ENCODE measurements around the gene OR51B4. TPM values are rescaled to one million over a fixed set of nuclear protein-coding genes. Genes with fewer than 3 reads are reported as not detected.

The OR51B4 gene
- total and polyA plus RNA-seq, 9 of the 15 experiments (the other 6 are each of a cell fraction or from before 2014, with no cell fraction given) = 17.1 to 64.6 (median 39.9) TPM

DNA sequence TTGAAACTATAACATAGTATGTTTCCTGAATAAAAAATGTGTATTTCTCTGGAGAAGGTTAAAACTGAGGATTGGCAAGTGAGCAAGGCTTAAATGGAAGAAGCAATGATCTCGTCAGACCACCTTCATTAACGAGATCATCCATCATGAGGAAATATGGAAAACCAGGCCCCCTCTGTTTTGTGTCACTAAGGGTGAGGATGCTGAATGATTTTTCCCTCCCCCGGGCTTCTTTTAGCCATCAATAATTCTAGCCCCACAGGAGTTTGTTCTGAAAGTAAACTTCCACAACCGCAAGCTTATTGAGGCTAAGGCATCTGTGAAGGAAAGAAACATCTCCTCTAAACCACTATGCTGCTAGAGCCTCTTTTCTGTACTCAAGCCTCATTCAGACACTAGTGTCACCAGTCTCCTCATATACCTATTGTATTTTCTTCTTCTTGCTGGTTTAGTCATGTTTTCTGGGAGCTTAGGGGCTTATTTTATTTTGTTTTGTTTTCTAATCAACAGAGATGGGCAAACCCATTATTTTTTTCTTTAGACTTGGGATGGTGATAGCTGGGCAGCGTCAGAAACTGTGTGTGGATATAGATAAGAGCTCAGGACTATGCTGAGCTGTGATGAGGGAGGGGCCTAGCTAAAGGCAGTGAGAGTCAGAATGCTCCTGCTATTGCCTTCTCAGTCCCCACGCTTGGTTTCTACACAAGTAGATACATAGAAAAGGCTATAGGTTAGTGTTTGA lies 26.2 kb downstream of the OR51B4 start (continued):
- TF ChIP-seq, protein P1, sequence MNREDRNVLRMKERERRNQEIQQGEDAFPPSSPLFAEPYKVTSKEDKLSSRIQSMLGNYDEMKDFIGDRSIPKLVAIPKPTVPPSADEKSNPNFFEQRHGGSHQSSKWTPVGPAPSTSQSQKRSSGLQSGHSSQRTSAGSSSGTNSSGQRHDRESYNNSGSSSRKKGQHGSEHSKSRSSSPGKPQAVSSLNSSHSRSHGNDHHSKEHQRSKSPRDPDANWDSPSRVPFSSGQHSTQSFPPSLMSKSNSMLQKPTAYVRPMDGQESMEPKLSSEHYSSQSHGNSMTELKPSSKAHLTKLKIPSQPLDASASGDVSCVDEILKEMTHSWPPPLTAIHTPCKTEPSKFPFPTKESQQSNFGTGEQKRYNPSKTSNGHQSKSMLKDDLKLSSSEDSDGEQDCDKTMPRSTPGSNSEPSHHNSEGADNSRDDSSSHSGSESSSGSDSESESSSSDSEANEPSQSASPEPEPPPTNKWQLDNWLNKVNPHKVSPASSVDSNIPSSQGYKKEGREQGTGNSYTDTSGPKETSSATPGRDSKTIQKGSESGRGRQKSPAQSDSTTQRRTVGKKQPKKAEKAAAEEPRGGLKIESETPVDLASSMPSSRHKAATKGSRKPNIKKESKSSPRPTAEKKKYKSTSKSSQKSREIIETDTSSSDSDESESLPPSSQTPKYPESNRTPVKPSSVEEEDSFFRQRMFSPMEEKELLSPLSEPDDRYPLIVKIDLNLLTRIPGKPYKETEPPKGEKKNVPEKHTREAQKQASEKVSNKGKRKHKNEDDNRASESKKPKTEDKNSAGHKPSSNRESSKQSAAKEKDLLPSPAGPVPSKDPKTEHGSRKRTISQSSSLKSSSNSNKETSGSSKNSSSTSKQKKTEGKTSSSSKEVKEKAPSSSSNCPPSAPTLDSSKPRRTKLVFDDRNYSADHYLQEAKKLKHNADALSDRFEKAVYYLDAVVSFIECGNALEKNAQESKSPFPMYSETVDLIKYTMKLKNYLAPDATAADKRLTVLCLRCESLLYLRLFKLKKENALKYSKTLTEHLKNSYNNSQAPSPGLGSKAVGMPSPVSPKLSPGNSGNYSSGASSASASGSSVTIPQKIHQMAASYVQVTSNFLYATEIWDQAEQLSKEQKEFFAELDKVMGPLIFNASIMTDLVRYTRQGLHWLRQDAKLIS (CRISPR knock-in tag; IDR thresholded peaks at IDR 0.05) = no peak
- TF ChIP-seq CHD2 (IDR thresholded peaks at IDR 0.05; ENCODE audit: low read depth, low read length) = no peak
- TF ChIP-seq TAF15 (IDR thresholded peaks at IDR 0.05; ENCODE audit: low read depth, low read length) = no peak
- peak; percentile 83 for TF ChIP-seq HDAC2 (IDR thresholded peaks at IDR 0.05)
- TF ChIP-seq ZNF780A (CRISPR knock-in tag; IDR thresholded peaks at IDR 0.05) = no peak
- TF ChIP-seq, protein P2, sequence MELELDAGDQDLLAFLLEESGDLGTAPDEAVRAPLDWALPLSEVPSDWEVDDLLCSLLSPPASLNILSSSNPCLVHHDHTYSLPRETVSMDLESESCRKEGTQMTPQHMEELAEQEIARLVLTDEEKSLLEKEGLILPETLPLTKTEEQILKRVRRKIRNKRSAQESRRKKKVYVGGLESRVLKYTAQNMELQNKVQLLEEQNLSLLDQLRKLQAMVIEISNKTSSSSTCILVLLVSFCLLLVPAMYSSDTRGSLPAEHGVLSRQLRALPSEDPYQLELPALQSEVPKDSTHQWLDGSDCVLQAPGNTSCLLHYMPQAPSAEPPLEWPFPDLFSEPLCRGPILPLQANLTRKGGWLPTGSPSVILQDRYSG (tag; conservative IDR thresholded peaks at IDR 0.05; ENCODE audit: low read depth) = peak; percentile 24; the same call in 1 of the 2 replicates
- no peak for TF ChIP-seq ZNF830 (CRISPR knock-in tag; IDR thresholded peaks at IDR 0.05)
- no peak for TF ChIP-seq RFX5 (IDR thresholded peaks at IDR 0.05; ENCODE audit: low read depth, low read length)
- no peak for TF ChIP-seq SAFB2 (IDR thresholded peaks at IDR 0.05; ENCODE audit: borderline replicate concordance, low read depth, low read length, severe bottlenecking)
- TF ChIP-seq SETDB1 (IDR thresholded peaks at IDR 0.05; ENCODE audit: low read length) = no peak
- TF ChIP-seq SMC3 (conservative IDR thresholded peaks at IDR 0.05; ENCODE audit: insufficient read depth, low read depth, low read length) = no peak
- 0 out of 4 replicates have a peak, but pooled peaks of 1 of the 2 experiments have one; percentile 8 for TF ChIP-seq TEAD1 (CRISPR knock-in tag; IDR thresholded peaks at IDR 0.05)
- TF ChIP-seq ZNF184 (CRISPR knock-in tag; IDR thresholded peaks at IDR 0.05) = no peak
- TF ChIP-seq SMARCA4 (IDR thresholded peaks at IDR 0.05) = peak; percentile 96
- TF ChIP-seq KLF6 (CRISPR knock-in tag; IDR thresholded peaks at IDR 0.05; ENCODE audit: borderline replicate concordance) = no peak
- TF ChIP-seq SLC30A9 (CRISPR knock-in tag; IDR thresholded peaks at IDR 0.05) = no peak
- TF ChIP-seq ZZZ3 (IDR thresholded peaks at IDR 0.05) = no peak
- no peak for TF ChIP-seq NCOA2 (IDR thresholded peaks at IDR 0.05; ENCODE audit: partially characterized antibody in 2 of 2)
- peak; percentile 49; the same call in 1 of the 2 replicates for TF ChIP-seq ELF2 (CRISPR knock-in tag; IDR thresholded peaks at IDR 0.05)
- TF ChIP-seq, protein P3, sequence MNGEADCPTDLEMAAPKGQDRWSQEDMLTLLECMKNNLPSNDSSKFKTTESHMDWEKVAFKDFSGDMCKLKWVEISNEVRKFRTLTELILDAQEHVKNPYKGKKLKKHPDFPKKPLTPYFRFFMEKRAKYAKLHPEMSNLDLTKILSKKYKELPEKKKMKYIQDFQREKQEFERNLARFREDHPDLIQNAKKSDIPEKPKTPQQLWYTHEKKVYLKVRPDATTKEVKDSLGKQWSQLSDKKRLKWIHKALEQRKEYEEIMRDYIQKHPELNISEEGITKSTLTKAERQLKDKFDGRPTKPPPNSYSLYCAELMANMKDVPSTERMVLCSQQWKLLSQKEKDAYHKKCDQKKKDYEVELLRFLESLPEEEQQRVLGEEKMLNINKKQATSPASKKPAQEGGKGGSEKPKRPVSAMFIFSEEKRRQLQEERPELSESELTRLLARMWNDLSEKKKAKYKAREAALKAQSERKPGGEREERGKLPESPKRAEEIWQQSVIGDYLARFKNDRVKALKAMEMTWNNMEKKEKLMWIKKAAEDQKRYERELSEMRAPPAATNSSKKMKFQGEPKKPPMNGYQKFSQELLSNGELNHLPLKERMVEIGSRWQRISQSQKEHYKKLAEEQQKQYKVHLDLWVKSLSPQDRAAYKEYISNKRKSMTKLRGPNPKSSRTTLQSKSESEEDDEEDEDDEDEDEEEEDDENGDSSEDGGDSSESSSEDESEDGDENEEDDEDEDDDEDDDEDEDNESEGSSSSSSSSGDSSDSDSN (IDR thresholded peaks at IDR 0.05; ENCODE audit: borderline replicate concordance in 1 of 2, low read depth in 2 of 2, low read length in 2 of 2) = no peak
